Fibroblast of pulmonary artery (primary cell): Measurements from ENCODE around the gene SPCS2.
"Not testable (repeated sequence)": the region's sequence is repeated elsewhere in the genome, so short reads cannot be mapped to it uniquely, and the experiment has no call there.

Experiments used
- DNase-seq: peaks from one replicate; pipeline ENCODE4 v3.0.0-alpha.2; 2010; ENCODE audit warnings: low read depth
- H3K4me3 ChIP-seq: replicated peaks from 2 replicates; pipeline ENCODE4 v1.5.1; 2011; ENCODE audit warnings: low read depth, mild to moderate bottlenecking, control low read depth, low read length, moderate library complexity
- TF ChIP-seq, protein P1 (sequence below): IDR thresholded peaks from 2 replicates; pipeline ENCODE4 v1.5.1; 2011; ENCODE audit warnings: mild to moderate bottlenecking, control low read depth, low read length, inconsistent platforms; ENCODE audit errors: missing control alignments

The SPCS2 gene

DNA sequence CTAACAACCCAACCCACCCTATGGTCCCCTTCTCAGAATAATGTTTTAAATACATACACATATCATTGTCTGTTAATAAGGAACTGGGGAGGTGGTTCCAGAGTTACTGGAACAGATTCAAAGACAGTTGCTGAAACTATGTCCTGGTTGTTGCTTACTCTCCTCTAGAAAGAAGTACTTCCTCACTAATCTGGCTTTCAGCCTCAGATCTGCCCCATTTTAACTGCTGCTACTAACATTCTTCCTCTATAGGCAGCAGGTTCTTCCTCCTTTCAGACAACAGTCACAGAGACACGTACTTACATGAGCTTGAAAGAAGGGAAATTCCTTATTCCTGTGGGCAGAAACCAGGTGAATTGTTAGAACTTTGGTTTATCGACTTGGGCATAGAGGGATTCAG, 31.6 kb downstream of the SPCS2 start:
- no peak for DNase-seq
- TF ChIP-seq, protein P1, sequence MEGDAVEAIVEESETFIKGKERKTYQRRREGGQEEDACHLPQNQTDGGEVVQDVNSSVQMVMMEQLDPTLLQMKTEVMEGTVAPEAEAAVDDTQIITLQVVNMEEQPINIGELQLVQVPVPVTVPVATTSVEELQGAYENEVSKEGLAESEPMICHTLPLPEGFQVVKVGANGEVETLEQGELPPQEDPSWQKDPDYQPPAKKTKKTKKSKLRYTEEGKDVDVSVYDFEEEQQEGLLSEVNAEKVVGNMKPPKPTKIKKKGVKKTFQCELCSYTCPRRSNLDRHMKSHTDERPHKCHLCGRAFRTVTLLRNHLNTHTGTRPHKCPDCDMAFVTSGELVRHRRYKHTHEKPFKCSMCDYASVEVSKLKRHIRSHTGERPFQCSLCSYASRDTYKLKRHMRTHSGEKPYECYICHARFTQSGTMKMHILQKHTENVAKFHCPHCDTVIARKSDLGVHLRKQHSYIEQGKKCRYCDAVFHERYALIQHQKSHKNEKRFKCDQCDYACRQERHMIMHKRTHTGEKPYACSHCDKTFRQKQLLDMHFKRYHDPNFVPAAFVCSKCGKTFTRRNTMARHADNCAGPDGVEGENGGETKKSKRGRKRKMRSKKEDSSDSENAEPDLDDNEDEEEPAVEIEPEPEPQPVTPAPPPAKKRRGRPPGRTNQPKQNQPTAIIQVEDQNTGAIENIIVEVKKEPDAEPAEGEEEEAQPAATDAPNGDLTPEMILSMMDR, result no peak
- no peak overlapping the region for H3K4me3 ChIP-seq

DNA sequence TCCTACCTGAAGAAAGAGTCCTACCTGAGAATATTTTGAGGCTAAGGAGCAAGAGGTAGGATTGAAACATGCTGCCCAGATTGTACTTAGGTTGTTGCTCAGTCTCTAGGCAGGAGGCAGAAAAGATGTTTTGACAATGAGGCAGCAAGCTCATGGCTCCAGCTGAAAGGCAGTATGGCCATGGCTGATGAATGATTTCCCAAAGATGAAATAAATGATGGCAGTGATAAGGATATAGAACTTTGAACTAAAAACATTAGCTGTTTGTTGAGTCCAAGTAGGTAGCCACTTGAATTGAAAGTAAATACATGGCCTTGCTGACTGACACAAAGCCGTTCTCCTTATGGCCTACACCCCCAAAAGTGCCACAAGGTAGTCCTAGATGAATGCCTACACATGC, 32.8 kb downstream of the SPCS2 start:
- no peak for DNase-seq
- TF ChIP-seq, protein P1, result no peak

DNA sequence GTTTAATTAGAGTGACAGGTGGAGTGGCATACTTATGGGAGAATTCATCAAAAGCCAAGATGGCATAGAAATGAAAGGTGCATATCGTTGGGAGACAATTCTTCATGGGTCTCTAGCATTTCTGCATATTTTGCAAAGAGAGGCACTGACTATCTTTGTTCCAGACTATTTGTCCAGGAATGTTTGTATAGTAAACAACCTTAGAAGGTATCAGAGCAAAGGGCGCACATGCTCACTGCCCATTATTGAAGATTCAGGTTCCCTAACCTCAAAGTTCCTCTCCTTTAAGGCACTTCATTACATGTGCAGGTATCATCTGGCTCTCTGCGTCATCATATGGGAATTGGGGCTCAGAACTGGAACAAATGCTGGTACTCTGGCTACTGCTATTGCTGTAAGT, 35.0 kb downstream of the SPCS2 start:
- TF ChIP-seq, protein P1, result no peak
- no peak overlapping the region for H3K4me3 ChIP-seq
- DNase-seq, result no peak

More for the DNA sequence above, 32.8 kb downstream of the SPCS2 start:
- H3K4me3 ChIP-seq, result no peak overlapping the region

DNA sequence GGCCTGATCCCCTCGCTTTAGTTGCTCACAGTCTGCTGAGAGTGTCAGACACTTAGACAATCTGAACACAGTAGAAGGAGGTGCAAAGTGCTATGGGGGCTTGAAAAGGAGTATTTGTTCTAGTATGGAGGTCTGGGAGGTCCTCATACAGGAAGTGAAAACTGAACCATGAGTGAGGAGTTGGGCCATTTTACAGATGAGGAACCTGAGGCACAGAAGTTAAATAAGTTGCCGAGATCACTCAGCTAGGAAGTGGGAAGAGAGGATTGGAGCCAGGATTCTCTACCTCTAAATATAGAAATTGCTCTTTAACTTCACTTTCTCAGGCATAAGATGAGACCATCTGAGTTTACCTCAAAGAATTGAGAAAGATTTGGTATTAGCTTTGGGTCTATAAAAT, 35.7 kb downstream of the SPCS2 start:
- TF ChIP-seq, protein P1, result no peak
- H3K4me3 ChIP-seq, result no peak overlapping the region
- no peak for DNase-seq

DNA sequence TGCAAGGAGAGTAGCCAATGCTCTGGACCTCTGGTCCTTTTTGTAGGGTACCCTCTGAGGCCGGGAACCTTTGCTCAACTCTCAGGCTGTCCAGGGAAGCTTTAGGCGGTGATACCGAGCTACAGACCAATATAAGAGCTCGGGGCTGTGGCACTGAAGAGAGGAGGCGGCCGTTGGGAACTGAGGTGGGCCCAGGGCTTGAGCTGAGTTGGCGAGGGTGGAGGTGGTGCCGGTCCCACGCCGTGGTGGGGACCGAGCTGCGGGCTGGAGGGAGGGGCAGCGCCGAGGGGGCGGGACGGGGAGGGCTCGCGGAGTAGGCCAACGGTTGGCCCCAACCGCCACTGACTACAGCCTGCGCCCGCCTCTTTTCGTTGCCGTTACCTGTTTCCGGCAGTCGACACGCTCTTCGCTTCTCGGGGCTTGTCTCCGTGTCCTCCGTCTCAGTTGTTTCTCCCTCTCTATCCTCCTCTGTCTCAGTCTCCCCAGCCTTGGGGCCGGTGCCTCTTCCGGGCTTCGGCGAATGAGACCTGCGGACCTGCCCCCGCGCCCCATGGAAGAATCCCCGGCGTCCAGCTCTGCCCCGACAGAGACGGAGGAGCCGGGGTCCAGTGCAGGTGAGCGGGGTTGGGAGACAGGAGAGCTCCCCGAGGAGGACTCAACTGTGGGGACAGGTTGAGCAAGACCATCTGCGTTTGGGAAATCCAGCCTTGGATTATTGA, 39.6 kb downstream of the SPCS2 start, which contains the start of gene NEU3:
Gene NEU3, plus strand, starts transcription at position 393 of the 719 bp plus-strand sequence. Its CDS starts 128 bp downstream, at position 521.
- peak within 1 kb of the TSS; percentile 81 for H3K4me3 ChIP-seq
- DNase-seq, result peak; percentile 70
- TF ChIP-seq, protein P1, result no peak

DNA sequence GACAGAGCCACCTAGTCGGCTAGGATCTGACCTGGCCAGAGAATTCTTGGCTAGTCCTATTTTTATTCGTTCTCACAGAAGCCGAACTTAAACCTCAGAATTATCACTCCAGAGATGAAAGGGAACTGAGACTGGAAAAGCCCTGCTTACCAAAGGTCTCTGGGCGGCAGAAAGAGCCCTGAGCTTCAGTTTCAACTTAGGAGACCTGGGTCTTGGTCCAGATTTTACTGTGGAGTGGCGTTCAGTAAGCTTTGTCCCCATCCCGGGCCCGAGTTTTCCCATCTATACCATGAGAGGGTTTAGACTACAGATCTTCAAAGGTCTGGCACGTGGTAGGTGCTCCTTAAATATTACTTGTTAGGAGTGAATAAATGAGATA, 40.2 kb downstream of the SPCS2 start:
- TF ChIP-seq, protein P1, result no peak
- H3K4me3 ChIP-seq, result peak overlapping the region; percentile 81
- peak; percentile 22 for DNase-seq

DNA sequence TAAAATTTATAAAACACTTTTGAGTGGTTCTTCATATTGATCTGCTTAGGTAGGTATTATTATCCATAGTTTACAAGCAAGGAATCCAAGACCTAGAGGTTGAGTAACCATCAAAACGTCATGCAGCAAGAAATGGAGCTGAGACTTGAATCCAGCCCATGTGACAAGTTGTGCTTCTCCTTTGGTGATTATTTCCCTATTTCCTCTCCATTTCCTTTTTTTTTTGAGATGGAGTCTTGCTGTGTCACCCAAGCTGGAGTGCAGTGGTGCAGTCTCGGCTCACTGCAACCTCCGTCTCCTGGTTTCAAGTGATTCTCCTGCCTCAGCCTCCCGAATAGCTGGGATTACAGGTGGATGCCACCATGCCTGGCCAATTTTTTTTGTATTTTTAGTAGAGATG, 41.1 kb downstream of the SPCS2 start:
- not testable (repeated sequence) for H3K4me3 ChIP-seq, DNase-seq
